Measurements from ENCODE around the gene ZFPM1. TPM values are rescaled to one million over a fixed set of nuclear protein-coding genes. Genes with fewer than 3 reads are reported as not detected.
A peak's percentile ranks its signal among the peaks of the same experiment; 100 is the strongest.
"Not testable (repeated sequence)": the region's sequence is repeated elsewhere in the genome, so short reads cannot be mapped to it uniquely, and the experiment has no call there.

ZFPM1 gene
- polyA plus RNA-seq (2013, experiment 1 of 2; ENCODE audit: insufficient read length): 6.5 TPM
- 4.7 TPM for polyA plus RNA-seq (2013, experiment 2 of 2; ENCODE audit: insufficient read length)

DNA sequence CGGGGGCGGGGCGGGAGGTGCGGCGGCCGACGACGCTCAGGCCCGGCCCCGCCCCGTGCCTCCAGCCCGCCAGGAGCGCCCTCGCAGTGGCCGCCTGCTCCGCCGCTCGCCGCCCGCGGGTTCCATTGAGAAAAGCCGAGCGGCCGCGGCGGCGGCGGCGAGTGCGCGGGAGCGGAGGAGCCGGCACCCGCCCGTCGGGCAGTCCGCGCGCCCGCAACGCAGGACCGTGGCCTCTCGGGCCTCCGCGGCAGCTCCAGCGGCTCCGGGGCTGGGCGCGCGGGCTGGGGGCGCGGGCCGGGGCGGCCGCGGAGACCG is at the start of gene ZFPM1:
Gene ZFPM1 (plus strand): TSS at position 64 of the 315 bp plus-strand sequence. CDS start 359 bp downstream, outside the sequence.
- DNase-seq: no peak

DNA sequence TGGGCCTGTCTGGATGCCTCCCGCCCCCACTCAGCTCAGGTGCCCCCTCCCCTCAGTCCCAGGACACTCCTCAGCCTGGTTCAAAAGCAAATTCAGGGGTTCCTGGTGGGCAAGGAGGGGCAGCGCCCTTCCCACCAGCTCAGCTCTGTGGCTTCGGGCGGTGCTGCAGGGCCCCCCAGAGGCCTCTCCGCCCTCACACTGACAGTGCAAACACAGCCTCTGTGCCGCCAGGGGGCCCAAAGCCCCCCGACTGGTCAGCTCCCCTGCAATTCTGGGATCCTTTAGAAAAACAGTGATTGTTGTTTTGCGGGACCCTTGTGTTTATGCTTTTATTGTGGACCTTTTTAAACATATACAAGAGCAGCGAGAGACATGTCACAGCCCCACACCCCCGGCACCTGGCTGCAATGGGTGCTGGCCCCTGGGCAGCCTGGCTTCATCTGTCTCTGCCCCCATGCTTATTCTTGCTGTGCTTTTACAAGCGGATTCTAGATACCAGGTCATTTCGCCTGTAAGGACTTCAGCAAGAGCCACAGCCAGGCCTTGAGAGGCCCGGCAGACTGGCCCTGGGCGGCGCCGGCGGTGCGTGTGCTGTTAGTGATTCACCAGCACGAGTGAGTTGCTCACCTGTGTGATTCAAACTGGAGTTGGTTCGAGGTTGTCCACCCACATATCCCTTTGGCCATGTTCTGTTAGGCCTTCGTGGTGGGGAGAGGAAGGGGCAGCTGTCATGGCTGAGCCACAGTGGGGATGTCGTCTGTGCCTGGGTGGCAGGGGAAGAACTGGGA is 49.1 kb upstream of the ZFPM1 start:
- no peak for DNase-seq

DNA sequence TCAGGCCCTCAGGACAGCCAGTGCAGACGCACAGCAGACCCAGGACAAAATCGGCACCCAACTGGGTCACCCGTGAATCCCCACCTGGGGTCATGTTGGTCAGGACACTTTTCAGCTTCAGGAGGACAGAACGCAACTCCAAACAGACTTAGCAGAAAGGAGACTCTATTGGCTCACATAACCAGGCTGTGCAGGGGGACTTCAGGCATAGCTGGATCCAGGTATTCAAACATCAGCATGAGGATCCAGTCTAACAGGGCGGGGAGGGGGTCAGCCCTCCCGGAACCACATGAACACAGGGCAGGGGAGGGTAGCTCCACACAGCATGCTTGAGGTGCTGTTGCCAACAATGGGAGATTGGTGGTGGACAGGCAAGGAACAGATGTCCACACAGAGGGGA is 48.3 kb upstream of the ZFPM1 start:
- no peak for DNase-seq

DNA sequence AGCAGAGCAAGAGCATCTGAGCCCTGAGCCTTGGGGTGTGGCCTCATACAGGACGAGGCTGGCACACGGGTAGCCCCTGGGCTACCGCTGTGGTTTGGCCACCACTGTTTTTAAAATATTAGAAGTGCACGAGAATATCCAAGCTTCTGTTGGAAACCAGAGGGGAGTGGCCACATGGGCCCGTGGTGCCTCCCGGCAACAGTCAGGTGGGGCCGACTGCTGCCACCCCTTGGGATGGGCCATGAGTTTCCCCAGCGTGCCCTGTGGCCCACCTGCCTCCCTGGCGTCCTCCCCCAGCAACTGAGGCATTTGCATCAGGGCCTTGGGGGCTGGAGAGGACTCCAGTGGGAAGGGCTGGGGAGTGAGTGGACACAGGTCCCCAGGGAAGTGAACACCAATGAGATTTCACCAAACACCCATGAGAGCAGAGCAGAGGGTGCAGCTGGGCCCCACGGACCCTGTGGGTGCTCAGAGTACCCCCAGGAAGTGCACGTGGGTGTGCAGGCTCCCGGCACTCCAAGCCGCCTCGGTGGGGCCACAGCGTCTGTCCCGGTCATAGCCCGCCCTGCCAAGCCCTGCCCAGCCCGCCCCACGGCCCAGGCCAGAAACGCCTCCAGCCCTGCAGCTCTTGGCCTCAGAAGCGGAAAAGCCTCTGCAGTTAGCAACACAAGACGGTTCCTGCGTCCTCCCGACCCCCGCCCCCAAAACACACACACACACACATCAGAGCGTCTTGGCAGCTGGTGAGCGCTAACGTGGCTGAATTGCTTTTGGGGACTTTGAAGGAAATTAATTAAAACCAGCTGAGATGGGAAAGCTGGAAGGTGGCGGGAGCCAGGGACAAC is 47.6 kb upstream of the ZFPM1 start:
- DNase-seq: peak; percentile 71

DNA sequence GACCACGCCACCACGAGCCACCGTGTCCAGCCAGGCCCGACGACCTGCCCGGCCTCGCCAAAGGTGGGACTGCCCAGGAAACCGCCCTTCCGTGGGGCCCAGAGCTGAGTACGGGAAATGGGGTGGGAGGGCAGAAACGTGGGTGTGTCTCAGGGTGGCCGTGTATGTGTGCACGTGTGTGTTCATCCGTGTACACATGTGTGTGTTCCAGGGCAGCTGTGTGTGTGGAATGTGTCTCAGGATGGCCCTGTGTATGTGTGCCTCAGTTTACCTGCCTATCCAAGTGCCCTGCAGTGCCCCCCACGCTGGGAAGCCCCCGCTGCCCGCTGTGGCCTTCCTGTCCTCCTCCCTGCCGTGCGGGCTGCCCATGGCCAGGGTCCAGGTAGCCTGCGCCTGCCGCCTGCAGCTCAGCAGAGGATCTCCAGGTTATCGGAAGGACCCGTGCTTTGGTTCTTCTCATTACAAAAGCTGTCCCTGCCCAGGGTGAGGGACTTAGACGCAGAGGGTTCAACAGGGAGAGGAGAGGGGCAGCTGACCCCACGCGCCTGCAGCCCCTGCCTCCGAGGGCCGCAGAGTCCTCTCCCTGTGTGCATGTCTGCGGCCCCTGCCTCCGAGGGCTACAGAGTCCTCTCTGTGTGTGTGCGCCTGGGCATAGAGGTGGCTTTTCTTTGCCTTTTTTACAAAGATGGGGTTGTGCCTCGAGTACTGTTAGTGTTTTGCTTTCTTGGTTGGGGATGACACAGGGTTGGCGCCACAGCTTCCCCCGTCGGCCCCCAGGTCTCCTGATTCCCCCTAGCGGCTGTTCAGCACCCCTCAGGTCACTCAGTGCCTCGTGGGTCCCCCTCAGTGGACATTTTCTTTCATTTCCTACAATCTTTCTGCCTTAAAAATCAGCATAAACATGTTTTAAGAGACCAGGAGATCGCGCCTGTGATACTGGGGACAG is 46.7 kb upstream of the ZFPM1 start:
- DNase-seq: no peak

DNA sequence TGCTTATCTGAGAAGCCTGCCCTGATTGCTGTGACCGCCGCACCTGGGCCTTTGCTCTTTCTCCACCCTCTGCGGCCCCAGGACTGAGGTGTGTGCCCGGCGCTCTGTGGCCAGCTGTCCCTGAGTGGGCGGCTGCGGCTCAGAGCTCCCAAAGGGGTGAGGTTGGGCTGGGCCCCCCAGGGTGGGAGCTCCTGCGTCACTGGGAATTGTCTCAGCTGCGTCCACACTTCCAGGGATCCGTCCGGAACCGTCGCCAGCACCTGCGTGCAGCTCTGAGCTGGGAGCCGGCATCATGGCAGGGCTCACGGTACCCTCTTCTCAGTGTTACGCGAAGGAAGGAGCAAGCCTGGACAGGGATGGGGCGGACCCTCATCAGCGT is 46.0 kb upstream of the ZFPM1 start:
- DNase-seq: no peak

DNA sequence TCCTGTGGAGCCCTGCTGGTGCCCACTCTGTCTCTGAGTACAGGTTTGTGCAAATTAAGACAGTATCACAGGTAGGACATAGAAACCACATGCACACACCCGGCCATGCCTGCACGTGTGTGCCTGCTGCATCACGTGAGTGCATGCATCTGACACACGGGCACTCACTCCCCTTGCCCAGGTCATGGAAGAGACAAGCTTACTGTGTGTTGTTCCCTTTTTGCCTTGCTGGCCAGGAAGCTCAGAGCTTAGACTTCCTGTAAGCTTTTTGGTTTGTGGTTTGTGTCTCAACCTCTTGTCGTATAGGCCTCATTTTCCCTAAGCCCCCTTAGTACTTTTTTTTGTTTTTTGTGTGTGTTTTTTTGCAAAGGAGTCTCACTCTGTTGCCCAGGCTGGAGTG is 45.3 kb upstream of the ZFPM1 start:
- DNase-seq: no peak

DNA sequence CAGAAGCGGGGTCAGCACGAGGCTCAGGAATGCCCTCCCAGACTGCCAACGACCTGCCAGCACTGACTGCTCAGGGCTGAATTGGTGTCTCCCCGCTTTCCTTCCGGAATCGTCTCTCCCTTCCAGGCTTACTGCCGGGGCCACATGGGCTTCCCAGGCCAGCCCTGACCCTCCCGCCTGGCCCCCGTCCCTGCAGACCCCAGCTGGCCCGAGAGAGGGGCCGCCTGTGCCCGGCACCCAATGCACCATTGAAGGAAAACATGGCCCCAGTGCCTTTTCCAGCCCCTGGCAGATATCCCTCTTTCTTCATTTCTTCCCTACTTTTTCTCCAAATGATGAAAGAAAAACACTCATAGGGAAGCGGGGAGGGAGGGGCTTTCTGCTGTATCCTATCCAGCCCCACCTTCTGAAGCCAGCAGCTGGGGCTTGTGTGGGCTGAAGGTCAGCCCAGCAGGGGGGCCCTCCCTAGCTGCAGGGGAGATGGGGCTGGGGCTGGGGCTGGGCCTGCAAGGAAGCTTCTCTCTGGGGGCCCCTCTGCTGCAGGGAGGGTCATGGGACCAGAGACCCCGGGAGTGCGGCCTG is 44.4 kb upstream of the ZFPM1 start:
- no peak for DNase-seq

DNA sequence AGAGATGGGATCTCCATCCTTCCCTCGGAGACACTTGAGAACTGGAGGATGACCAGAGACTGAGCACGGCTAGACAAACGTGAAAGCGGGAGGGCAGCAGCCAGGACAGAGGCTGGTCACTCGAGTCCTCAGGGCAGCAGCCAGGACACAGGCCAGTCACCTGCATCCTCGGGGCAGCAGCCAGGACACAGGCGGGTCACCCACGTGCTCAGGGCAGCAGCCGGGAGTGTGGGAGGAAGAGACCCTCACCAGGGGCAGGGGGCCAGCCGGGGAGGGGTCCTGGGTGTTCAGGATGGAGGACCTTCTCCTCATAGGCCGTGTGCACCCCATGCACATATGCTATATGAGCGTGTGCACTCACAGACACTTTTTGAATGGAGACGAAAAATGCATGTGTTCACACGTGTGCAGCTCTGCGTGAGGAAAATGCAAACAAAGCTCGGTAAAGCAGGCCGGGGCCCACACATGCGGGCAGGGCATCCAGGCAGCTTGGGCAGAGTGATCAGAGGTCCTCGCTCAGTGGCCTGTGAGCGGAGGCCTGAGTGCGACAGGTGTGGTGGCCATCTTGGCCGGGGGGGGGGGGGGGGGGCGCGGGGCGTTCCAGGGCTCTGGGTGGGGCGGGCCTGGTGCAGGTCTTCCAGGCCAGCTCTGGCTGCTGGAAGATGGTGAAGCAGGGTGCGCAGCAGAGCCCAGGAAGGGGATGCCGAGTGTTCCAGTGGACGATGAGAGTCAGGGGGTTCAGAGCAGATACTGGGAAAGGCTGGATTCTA is 43.6 kb upstream of the ZFPM1 start:
- DNase-seq: no peak

DNA sequence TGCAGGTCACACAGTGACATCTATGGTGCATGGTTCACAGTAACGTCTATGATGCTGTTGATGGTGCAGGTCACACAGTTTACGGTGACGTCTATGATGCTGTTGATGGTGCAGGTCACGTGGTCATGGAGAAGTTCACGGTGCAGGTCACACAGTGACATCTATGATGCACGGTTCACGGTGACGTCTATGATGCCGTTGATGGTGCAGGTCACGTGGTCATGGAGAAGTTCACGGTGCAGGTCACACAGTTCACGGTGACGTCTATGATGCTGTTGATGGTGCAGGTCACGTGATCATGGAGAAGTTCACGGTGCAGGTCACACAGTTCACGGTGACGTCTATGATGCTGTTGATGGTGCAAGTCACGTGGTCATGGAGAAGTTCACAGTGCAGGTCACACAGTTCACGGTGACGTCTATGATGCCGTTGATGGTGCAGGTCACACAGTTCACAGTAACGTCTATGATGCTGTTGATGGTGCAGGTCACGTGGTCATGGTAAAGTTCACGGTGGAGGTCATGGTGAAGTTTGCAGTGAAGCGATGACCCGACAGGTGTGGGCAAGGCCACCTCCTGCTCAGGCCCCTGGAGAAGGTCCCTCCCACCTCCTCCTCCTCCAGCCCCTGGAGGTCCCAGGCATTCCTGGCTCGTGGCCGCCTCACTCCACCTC is 42.6 kb upstream of the ZFPM1 start:
- DNase-seq: not testable (repeated sequence)

DNA sequence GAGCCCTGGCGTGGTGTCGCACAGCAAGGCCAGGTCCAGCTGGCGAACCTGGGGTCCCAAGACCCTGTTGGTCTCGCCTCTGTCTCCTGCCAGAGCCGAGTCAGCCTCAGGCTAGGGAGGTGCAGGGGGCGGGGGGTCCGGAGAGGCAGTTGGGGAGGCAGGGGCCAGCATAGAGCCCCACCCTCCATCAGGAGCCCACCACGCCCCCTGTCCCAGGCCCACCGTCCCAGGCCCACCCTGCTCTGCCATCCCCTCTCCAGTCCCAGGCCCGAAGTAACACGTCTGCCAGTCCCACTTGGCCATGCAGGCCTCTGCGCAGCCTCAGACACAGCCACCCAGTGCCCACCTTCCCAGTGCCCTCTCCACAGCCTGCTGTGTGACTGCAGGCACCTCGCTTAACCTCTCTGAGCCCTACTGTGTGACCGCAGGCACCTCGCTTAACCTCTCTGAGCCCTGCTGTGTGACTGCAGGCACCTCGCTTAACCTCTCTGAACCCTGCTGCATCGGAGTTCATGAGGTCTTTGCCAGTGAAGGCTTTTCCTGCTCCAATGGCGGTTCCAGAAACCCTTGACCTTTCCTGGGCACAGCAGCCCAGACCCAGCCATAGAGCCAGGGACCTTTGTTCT is 41.0 kb upstream of the ZFPM1 start:
- no peak for DNase-seq

DNA sequence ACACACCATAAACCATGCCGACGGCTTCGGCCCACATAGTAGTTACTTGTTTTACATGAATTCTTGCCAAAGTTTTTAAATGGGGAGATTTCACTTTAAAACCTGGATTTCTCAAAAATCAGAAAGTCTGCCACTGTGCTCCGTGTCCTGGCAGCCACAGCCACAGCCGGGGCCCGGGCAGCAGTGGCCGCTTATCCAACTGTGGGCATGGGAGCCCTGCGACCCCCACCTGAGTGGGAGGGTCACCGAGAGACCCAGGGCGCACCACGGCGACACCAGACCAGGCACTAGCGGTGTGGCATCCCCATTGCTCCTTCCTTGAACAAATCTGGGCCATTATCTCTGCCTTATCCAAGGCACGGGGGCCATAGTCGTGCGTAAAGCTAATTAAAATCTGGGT is 40.3 kb upstream of the ZFPM1 start:
- no peak for DNase-seq

DNA sequence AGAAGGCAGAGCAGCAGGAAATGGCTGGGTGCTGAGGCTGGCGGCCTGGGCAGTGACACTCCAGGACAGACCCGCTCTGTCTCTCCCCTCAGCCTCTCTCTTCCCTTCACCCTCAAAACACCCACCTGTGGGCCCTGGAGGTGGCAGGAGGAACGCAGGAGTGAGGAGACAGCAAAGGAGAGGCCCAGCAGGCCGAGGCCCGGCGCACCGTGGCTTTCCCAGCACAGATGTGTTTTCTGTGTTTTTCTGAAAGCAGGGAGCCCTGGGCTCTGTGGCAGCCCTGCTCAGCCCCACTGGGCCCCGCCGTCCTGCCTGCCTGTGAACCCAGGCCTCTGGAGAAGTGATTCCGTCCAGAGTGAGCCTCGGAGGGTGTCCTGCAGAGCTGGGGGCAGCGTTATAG is 39.8 kb upstream of the ZFPM1 start:
- DNase-seq: no peak

DNA sequence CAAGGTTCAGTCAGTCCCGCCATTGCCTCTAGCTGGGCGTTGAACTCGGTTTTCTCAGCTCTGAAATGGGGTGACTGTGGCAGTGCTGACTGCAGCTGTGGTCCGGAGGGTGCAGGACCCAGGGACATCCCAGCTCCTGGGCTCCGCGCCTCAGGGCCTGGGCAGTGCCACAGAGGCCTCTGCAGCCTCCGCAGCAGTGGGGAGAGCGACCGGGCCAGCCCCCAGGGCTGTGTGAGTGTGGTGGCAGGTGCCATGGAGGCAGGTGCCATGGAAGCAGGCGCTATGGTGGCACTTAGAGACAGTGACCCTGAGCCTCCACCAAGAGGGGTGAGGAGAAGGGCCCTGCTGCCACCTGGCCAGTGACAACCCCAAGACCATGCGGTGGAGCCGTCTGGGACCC is 39.4 kb upstream of the ZFPM1 start:
- DNase-seq: no peak

DNA sequence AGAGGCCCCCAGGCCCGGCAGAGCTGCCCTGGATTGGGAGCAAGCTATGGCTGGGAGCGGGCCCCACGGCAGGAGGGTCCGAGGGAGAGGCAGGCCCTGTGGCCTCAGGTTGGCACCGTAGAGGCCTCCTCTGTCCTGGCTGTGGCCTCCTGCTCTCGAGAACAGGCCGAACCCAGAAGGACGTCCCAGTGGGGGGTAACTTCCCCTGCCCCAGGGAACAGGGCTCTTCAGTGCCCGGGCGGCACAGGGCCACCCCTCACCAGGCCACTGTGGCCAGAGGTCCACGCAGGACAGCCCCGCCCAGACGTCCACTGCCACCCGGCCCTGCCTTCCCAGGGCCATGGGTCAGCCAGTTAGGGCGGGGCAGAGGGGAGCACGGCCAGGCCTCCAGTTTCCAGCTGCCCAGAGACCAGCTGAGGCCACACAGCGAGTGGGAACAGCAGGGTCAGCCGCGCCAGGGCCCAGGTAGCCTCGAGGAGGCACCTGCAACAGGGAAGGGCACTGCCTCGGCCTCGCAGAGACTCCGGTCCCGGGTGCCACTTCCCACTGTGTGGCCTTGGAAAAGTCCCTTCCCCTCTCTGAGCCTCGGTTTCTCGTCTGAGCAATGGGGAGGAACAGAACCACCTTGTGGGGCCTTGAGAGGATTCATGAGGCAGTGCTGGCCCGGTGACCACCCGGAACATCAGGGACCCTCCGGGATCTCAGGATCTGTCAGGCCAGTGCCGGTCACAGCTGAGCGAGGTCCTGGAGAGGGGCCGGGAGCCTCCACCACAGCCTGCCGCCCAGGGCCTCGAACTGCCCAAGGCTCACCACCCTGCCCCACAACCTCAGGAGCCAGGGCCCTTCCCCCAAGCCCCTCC is 38.3 kb upstream of the ZFPM1 start:
- DNase-seq: no peak

DNA sequence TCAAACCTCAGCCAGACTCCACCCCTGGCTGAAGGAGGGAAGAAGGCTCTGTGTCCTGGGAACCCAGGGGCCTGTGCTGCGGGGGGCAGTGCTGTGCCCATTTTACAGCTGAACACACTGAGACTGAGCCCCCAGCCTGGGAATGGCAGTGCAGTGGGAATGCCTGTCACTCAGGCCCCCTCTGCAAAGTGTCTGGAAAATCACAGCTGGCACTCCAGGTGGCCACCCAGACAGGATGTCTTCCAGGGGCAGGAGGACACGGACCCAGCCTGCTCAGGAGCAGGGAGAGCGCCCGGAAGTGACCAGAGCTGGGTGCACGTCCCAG is 37.7 kb upstream of the ZFPM1 start:
- no peak for DNase-seq

DNA sequence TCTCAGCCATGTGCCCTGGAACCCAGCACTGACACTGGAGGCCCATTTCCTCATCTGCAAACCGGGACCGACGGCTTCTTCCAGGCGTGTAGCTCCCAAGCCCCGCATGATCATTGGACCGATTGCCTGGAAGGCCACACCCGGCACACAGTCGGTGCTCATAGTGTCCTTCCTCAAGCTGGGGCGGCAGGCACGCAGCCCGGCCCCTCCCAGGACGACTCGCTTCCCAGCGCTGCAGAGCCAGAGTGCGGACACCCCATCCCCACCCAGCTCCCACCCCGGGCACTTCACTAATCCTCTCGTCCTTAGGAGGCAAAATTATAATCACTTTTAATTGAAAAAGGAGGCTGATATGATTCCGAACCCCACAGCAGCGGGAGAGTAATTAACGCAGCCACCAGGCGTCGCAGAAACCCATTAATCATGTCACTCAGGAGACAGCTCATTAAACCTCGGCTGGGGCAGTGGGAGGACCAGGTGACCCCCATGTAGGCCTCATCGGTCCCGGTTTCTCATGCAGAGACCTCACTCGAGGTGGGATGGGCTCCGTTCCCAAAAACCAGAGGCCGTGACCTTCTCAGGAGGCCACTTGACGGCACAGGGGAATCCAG is 37.3 kb upstream of the ZFPM1 start:
- DNase-seq: no peak

DNA sequence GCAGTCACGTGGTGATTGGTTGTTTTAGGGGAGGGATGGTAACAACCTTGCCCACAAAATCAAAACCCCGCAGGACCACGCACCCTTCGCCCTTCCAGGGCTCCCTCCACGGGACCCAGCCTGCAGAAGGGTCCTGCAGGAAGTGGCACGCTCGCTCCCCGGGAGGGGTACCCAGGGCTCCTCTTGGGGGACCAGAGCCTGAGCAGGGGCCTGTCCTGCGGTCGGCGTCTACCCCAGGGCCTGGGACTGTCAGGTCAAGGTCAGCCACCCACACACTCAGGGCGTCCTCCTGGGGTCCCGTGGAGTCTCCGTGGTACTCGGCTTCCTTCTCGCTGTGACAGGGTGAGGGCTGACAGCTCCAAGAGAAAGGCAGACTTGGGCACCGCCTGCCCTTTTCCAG is 36.4 kb upstream of the ZFPM1 start:
- no peak for DNase-seq
